Muscle of leg (tissue), 11 donors: ENCODE measurements around the gene IMMP2L. TPM values are rescaled to one million over a fixed set of nuclear protein-coding genes. Genes with fewer than 3 reads are reported as not detected.
"Not testable (repeated sequence)": the region's sequence is repeated elsewhere in the genome, so short reads cannot be mapped to it uniquely, and the experiment has no call there.

Source experiments
- DNase-seq: peaks from one replicate; pipeline ENCODE4 v3.0.0; 2013
- H3K27ac ChIP-seq: one replicate; pipeline ENCODE4 v1.5.1; 2013; ENCODE audit warnings: mild to moderate bottlenecking, low read length, control low read depth
- H3K27me3 ChIP-seq: one replicate; pipeline ENCODE4 v1.6.1; 2013; ENCODE audit warnings: low read length; ENCODE audit not compliant: control insufficient read depth, insufficient read depth
- H3K36me3 ChIP-seq: one replicate; pipeline ENCODE4 v1.6.1; 2013; ENCODE audit warnings: low read length; ENCODE audit not compliant: control insufficient read depth, insufficient read depth
- H3K4me1 ChIP-seq: one replicate; pipeline ENCODE4 v1.6.1; 2013; ENCODE audit warnings: low read length; ENCODE audit not compliant: control insufficient read depth, insufficient read depth
- H3K4me3 ChIP-seq: one replicate; pipeline ENCODE4 v1.5.1; 2013; ENCODE audit warnings: low read length, control low read depth
- H3K9me3 ChIP-seq: replicated peaks from 2 replicates; pipeline ENCODE4 v1.6.1; 2013; ENCODE audit warnings: low read depth, low read length; ENCODE audit not compliant: control insufficient read depth
- WGBS: methylation state at CpG from one replicate; pipeline ENCODE4 v1.1.5; 2013; ENCODE audit warnings: missing lambda C conversion rate; ENCODE audit not compliant: insufficient coverage; 5-methylcytosine and 5-hydroxymethylcytosine counted together
- polyA plus RNA-seq, 8 donors: library from polyadenylated mRNA; unstranded; fragments of 120-200 nt; gene quantifications; one replicate each; pipeline versions ENCODE4 v1.2.1 to v1.2.3, GENCODE V29; 2013; ENCODE audit warnings: inconsistent platforms in 1 of 8, low replicate concordance in 1 of 8; ENCODE audit not compliant: insufficient read length in 8 of 8, insufficient read depth in 1 of 8
- total RNA-seq: library from RNA; stranded (reverse); fragments of 120-200 nt; gene quantifications from one replicate; pipeline ENCODE4 v1.2.4, GENCODE V29; 2013

IMMP2L gene
- total and polyA plus RNA-seq, 9 donors: 15.0 to 20.4 (median 17.1) TPM

- H3K27me3 ChIP-seq: no peaks in the 10 kb centered on the region
- 75% methylated on average over 3 of the region's 3 CpGs for WGBS
- H3K27ac ChIP-seq: no peak overlapping the region
- DNase-seq: no peak
- no peaks in the 10 kb centered on the region for H3K9me3 ChIP-seq
- no peaks in the 10 kb centered on the region for H3K36me3 ChIP-seq
- H3K4me3 ChIP-seq: no peak overlapping the region
- H3K4me1 ChIP-seq: no peaks in the 10 kb centered on the region
Measured at GRCh38 chr7:111261496-111261895, 300.8 kb downstream of the IMMP2L start.

- H3K27ac ChIP-seq: no peak overlapping the region
- H3K4me1 ChIP-seq: no peaks in the 10 kb centered on the region
- no peak overlapping the region for H3K4me3 ChIP-seq
- no peaks in the 10 kb centered on the region for H3K27me3 ChIP-seq
- no peaks in the 10 kb centered on the region for H3K9me3 ChIP-seq
- 100% methylated on average over 1 of the region's 4 CpGs for WGBS
- H3K36me3 ChIP-seq: no peaks in the 10 kb centered on the region
- no peak for DNase-seq
Measured at GRCh38 chr7:111259991-111260390, 302.3 kb downstream of the IMMP2L start.

DNA sequence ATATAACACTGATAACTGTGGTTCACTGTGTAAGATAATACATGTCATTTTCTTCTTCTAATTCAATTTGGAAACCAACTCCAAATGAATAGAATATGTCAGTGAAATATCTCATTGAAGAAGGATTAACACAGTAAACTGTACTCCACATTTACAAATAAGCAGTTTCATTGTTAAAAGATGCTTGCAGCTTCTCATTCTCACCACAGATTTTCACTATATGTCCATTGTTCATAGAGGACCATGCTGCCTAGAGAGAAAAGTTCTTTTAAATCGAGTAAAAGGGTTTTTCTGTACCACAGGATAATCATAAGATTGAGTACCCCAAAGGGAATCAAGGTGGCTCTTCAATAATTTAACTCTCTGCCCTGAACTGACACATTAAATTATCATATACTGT lies 305.9 kb downstream of the IMMP2L start:
- no CpG with 5 or more reads among the region's 1 CpG for WGBS
- Histone ChIP-seq H3K9me3 (peaks cover 2% of the 10 kb centered on the region), H3K36me3 (no peaks in the 10 kb centered on the region), H3K4me3 (no peak overlapping the region), H3K4me1 (no peaks in the 10 kb centered on the region), H3K27ac (no peak overlapping the region), H3K27me3 (no peaks in the 10 kb centered on the region)
- DNase-seq: no peak

DNA sequence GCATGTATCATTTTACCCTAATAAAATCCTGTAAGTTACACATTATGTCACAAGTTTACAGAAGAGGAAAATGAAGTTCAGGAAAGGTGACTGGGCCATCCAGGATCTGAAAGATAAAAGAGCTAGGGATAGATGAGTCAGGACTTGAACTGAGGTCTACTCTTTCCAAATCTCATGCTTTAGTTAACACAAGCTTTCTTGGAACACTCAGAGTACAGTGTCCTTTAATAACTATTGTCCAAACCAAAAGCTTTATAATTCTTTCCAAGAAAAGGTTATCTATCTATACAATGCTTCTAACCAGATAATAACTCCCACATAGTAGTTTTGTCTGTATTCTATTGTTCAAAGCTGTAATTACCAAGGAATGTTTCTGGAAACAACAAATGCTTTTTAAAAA lies 306.7 kb downstream of the IMMP2L start:
- Histone ChIP-seq H3K27me3 (no peaks in the 10 kb centered on the region), H3K9me3 (peaks cover 3% of the 10 kb centered on the region), H3K27ac (no peak overlapping the region), H3K4me3 (no peak overlapping the region), H3K4me1 (no peaks in the 10 kb centered on the region), H3K36me3 (no peaks in the 10 kb centered on the region)
- DNase-seq: no peak

DNA sequence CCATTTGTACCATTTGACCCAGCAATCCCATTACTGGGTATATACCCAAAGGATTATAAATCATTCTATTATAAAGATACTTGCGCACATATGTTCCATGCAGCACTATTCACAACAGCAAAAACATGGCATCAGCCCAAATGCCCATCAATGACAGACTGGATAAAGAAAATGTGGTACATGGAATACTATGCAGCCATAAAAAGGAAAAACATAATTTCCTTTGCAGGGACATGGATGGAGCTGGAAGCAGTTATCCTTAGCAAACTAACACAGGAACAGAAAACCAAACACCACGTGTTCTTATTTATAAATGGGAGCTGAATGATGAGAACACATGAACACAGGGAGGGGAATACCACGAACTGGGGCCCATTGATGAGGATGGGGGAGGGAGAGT lies 310.9 kb downstream of the IMMP2L start:
- no CpG with 5 or more reads among the region's 3 CpGs for WGBS
- H3K36me3 ChIP-seq, H3K4me1 ChIP-seq, H3K27me3 ChIP-seq, DNase-seq, H3K9me3 ChIP-seq, H3K4me3 ChIP-seq, H3K27ac ChIP-seq: not testable (repeated sequence)

- DNase-seq, H3K4me1 ChIP-seq, H3K27me3 ChIP-seq, H3K9me3 ChIP-seq, H3K36me3 ChIP-seq, H3K4me3 ChIP-seq, H3K27ac ChIP-seq: not testable (repeated sequence)
- whole genome bisulfite sequencing: no CpG with 5 or more reads among the region's 5 CpGs
Measured at GRCh38 chr7:111249807-111250206, 312.5 kb downstream of the IMMP2L start.

- Histone ChIP-seq H3K27me3 (no peaks in the 10 kb centered on the region), H3K9me3 (no peaks in the 10 kb centered on the region), H3K4me1 (no peaks in the 10 kb centered on the region), H3K4me3 (no peak overlapping the region), H3K36me3 (no peaks in the 10 kb centered on the region), H3K27ac (no peak overlapping the region)
- no peak for DNase-seq
- WGBS: 28% methylated on average over 3 of the region's 9 CpGs
Measured at GRCh38 chr7:111242141-111242755, 320.0 kb downstream of the IMMP2L start.

DNA sequence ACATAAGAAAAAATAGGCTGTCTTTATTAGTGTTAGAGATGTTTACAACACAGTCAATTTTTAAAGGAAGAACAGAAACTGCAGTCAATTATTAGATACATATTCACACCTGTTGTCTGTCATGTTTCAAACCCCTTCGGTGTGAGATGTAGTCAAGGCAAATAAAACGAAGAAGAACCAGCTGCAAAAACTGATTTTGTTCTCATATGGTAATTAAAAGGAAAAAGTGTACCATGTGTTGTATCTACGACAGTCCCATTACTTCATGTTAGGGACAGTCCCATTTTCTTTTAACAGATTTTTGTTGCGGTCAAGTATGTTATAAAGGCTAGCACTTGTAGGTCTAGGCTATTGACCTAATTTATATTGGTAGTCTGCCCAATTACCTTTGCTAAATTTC lies 321.9 kb downstream of the IMMP2L start:
- WGBS: no CpG with 5 or more reads among the region's 4 CpGs
- no peak for DNase-seq

GRCh38 chr7:111239437-111239836 lies 322.9 kb downstream of the IMMP2L start:
- DNase-seq: no peak
- WGBS: no CpG with 5 or more reads among the region's 1 CpG
- no peaks in the 10 kb centered on the region for H3K4me1 ChIP-seq
- H3K27me3 ChIP-seq: no peaks in the 10 kb centered on the region
- no peaks in the 10 kb centered on the region for H3K36me3 ChIP-seq
- no peak overlapping the region for H3K27ac ChIP-seq
- H3K4me3 ChIP-seq: no peak overlapping the region
- no peaks in the 10 kb centered on the region for H3K9me3 ChIP-seq

More for the DNA sequence above, 321.9 kb downstream of the IMMP2L start:
- H3K9me3 ChIP-seq: no peaks in the 10 kb centered on the region
- H3K27me3 ChIP-seq: no peaks in the 10 kb centered on the region
- H3K27ac ChIP-seq: no peak overlapping the region
- no peaks in the 10 kb centered on the region for H3K36me3 ChIP-seq
- H3K4me1 ChIP-seq: no peaks in the 10 kb centered on the region
- no peak overlapping the region for H3K4me3 ChIP-seq

DNA sequence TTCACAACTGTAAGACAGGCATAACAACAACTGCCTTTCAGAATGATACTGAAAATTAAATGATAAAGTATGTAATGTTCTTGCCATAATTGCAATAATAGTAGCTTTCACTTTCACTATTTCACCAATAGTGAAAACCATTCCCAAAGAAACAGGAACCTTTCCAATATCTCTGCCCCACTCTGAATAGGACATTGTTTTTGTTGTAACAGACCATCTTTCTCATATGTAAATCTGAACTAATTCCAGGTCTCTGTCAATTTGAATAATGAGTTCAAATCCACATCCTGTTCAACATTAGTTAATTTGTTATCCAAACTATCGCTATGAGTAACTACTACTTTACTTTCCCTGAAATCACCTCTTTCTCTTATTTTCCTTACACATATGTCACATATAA lies 323.4 kb downstream of the IMMP2L start:
- no peak overlapping the region for H3K27ac ChIP-seq

GRCh38 chr7:111235709-111236108 lies 326.6 kb downstream of the IMMP2L start:
- Histone ChIP-seq H3K27ac (no peak overlapping the region), H3K27me3 (no peaks in the 10 kb centered on the region), H3K4me3 (no peak overlapping the region), H3K4me1 (no peaks in the 10 kb centered on the region), H3K9me3 (no peaks in the 10 kb centered on the region), H3K36me3 (no peaks in the 10 kb centered on the region)
- no peak for DNase-seq

More for the DNA sequence above, 323.4 kb downstream of the IMMP2L start:
- no peaks in the 10 kb centered on the region for H3K9me3 ChIP-seq
- no peak overlapping the region for H3K4me3 ChIP-seq
- no peaks in the 10 kb centered on the region for H3K27me3 ChIP-seq
- H3K4me1 ChIP-seq: no peaks in the 10 kb centered on the region
- WGBS: 100% methylated on average over 1 of the region's 1 CpG
- H3K36me3 ChIP-seq: no peaks in the 10 kb centered on the region
- peak; percentile 12 for DNase-seq
